LHCN-M2 (cell line): ENCODE data around the gene FOXQ1. TPM values are rescaled to one million over a fixed set of nuclear protein-coding genes. Genes with fewer than 3 reads are reported as not detected.
A peak's percentile ranks its signal among the peaks of the same experiment; 100 is the strongest.
"Not testable (repeated sequence)": the region's sequence is repeated elsewhere in the genome, so short reads cannot be mapped to it uniquely, and the experiment has no call there.

Experiments
- DNase-seq: peaks from one replicate; pipeline ENCODE4 v3.0.0-alpha.2; 2012; ENCODE audit warnings: low read depth
- total RNA-seq: library from RNA; depleted of rRNA; stranded (reverse); fragments of >200 nt; gene quantifications from 2 replicates; pipeline ENCODE4 v1.2.3, GENCODE V29; 2014

The FOXQ1 gene
- total RNA-seq, 1 experiment from 2014 or later = 0.17 TPM

DNA sequence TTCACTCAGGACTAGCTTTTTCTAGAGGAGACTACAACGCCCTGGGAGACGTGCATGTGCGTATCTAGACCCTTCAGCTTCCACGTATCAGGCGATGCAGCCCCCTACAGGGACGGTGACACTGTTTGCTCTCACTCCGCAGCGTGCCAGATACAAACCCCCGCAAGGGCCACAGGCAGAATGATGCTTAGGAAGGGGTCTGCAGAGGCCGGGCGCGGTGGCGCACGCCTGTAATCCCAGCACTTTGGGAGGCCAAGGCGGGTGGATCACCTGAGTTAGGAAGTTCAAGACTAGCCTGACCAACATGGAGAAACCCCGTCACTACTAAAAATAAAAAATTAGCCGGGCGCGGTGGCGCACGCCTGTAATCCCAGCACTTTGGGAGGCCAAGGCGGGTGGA is 6.7 kb downstream of the FOXQ1 start:
- not testable (repeated sequence) for DNase-seq

GRCh38 chr6:1321738-1322137 is 9.8 kb downstream of the FOXQ1 start:
- DNase-seq = no peak

GRCh38 chr6:1322156-1322555 is 10.3 kb downstream of the FOXQ1 start:
- DNase-seq = no peak

GRCh38 chr6:1322696-1323219 is 10.9 kb downstream of the FOXQ1 start:
- no peak for DNase-seq

- DNase-seq = no peak
Observed at GRCh38 chr6:1324936-1325335, 13.0 kb downstream of the FOXQ1 start.

- DNase-seq = peak; percentile 22
Observed at GRCh38 chr6:1325461-1326309, 13.8 kb downstream of the FOXQ1 start.

- DNase-seq = no peak
Observed at GRCh38 chr6:1326535-1327121, 14.7 kb downstream of the FOXQ1 start.

- DNase-seq = no peak
Observed at GRCh38 chr6:1327630-1328029, 15.7 kb downstream of the FOXQ1 start.

- DNase-seq = no peak
Observed at GRCh38 chr6:1328129-1328800, 16.4 kb downstream of the FOXQ1 start.

DNA sequence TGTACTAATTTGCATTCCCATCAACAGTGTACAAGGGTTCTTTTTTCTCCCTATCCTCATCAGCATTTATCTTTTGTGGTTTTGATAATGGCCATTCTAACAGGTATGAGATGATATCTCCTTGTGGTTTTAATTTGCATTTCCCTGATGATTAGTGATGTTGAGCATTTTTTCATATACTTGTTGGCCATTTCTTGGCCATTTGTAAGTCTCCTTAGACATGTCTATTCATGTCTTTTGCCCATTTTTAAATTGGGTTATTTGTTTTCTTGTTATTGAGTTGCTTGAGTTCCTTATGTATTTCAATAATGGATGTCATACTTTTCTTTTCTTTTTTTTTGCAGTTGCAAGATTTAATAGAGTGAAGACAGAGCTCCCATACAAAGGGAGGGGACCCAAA is 17.8 kb downstream of the FOXQ1 start:
- DNase-seq = no peak

DNA sequence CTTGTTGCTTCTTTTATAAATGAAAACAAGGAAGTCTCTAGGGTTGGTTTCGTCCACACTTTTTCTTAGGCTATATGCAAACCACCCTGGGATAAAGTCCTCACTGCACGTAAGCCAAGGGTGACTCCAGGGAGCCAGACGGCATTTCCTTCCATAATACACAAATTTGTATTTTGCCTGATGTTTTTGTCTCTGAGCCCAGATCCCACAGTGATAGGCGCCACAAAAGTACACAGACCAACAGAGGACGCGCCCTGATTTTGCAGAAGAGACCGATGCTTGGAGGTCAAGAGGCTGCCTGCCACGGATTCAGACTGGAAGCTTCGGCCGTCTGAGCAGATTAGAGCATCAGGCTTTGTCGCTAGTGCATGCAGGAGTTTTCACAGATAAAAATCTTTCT is 22.8 kb downstream of the FOXQ1 start:
- no peak for DNase-seq

DNA sequence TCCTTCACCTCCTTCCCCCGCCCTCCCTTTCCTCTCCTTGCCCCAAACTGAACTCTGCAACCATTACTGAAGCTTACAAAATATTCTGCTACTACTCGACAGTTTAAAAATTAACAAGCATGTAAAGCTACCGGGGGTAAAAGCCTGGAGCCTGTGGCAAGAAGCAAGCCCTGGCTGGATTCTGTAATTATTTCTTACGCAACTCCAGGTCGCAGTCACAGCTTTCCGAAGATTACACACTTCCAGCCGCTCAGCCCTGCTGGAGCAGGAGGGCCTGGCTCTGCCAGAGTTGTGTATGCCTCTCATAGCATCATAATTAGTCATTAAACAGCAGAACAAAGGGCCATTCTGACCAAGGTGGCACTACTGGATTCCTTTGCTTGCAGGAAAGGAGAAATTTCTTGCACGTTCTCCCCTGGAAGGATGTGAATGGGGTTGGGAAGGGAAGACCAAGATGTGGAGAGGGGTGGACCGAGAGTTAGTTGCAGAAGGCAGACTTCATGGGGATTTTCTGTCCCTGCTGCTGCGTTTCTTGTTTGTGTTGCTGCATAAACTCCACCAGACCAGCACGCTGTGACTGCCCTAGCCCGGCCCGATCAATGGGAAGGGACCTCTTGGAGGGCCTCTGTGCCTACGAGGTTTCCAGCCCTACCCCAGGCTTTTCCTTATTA is 23.6 kb downstream of the FOXQ1 start:
- peak; percentile 45 for DNase-seq

GRCh38 chr6:1336246-1336843 is 24.4 kb downstream of the FOXQ1 start:
- DNase-seq = no peak

GRCh38 chr6:1337791-1338190 is 25.9 kb downstream of the FOXQ1 start:
- DNase-seq = no peak

GRCh38 chr6:1346101-1346500 is 34.2 kb downstream of the FOXQ1 start:
- no peak for DNase-seq

DNA sequence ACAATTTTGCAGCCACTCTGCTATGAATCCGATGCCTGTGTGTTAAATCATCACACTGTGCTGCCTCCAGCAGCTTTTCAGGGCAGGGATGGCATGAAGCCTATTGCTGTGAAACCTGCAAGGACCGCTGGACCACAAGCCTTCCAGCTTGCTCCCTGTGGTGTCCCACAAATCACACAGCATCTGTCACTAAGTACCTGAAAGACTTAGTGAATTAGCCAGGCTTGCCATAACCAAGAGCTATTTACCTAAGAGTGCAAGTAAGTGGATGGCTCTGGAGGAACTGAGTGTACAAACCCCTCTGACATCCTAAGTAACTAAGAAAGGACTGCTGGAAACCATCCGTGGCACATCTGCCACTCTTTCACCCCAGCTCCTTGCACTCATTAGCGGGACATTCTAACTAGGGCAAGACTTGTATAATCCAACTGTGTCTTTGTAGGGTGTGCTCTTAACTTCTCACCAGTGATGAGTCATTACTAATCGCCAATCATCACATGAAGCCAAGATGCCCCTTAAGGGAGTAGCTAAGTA is 34.7 kb downstream of the FOXQ1 start:
- no peak for DNase-seq

DNA sequence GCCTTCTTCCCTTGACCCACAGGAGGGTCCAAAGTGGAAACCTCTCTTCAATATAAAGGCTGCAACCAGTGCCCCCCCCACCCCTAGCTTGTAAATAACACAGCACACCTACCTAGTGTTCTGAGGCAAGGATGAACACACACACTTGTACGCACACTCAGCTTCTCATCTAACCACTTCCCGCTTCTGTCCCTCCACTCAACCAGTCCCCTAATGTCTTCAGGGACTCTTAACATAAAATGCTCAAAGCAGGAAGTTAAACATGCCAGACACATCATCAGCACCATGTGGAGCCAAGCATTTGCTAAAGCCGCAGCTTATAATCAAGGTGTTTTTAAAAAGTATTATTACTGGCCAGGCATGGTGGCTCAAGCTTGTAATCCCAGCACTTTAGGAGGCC is 35.3 kb downstream of the FOXQ1 start:
- DNase-seq = no peak

GRCh38 chr6:1348675-1349074 is 36.8 kb downstream of the FOXQ1 start:
- DNase-seq = no peak

- DNase-seq = no peak
Observed at GRCh38 chr6:1349655-1350054, 37.8 kb downstream of the FOXQ1 start.

- no peak for DNase-seq
Observed at GRCh38 chr6:1351381-1352008, 39.6 kb downstream of the FOXQ1 start.

GRCh38 chr6:1355068-1355467 is 43.2 kb downstream of the FOXQ1 start:
- not testable (repeated sequence) for DNase-seq
